Gastrocnemius medialis (tissue), 4 donors: ENCODE measurements around the gene ADCY4.

Source experiments
- POLR2A ChIP-seq, 2 donors: fragments of 450-650 bp; IDR thresholded peaks; one replicate each; pipeline ENCODE4 v1.6.1; 2017; ENCODE audit warnings: antibody characterized with exemption in 2 of 2, mild to moderate bottlenecking in 2 of 2, moderate library complexity in 2 of 2
- TF ChIP-seq, protein P1 (sequence below), 5 experiments: fragments of 450-650 bp in 3 of 5; fragments of 200-600 bp in 2 of 5; sonication (generic) in 2 of 5; IDR thresholded peaks in 4 of 5; conservative IDR thresholded peaks in 1 of 5; 1 replicate in 4 of 5; 2 replicates in 1 of 5; pipeline ENCODE4 v1.5.1; 2016 to 2019; ENCODE audit warnings: antibody characterized with exemption in 5 of 5, mild to moderate bottlenecking in 3 of 5, moderate library complexity in 3 of 5

DNA sequence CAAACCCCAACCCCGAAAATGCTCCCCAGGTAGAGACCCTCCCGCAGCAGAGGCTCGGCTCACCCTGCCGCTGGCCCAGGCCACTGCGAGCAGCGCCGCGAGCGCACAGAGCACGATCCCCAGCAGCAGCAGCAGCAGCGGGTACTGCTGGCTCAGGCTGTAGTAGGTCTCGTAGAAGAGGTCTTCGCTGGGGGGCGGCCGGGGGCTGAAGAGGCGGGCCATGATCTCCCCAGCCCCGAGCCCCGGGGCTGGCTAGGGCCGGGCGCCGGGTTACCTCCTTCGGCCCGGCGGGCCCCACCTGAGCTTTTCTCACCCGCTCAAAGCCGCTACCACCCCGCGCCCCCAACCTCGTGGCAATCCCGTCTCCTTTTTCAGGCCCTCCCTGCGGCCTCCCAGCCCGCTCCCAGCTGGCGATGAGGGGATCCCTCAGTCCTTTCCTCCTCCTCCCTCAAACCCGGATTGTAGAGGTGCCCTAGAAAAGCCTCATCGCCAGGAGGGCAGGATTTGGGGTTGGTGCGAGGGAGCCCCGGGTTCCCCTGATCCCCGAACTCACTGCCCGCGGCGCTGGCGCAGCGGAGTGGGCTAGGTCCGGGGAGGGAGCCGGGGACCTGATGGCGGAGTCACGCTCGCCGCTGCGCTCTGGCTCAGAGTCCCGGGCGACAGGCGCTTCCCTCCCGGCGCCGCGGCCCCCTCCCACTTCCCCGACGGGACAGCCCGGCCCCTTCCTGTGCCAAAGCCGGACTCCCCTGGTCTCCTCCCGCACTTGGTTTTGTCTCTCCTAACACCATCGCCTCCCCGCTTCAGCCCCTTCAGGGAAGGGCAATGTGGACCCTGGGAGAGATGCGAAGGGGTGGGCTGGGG, at the start of gene ADCY4:
- TF ChIP-seq, protein P1, sequence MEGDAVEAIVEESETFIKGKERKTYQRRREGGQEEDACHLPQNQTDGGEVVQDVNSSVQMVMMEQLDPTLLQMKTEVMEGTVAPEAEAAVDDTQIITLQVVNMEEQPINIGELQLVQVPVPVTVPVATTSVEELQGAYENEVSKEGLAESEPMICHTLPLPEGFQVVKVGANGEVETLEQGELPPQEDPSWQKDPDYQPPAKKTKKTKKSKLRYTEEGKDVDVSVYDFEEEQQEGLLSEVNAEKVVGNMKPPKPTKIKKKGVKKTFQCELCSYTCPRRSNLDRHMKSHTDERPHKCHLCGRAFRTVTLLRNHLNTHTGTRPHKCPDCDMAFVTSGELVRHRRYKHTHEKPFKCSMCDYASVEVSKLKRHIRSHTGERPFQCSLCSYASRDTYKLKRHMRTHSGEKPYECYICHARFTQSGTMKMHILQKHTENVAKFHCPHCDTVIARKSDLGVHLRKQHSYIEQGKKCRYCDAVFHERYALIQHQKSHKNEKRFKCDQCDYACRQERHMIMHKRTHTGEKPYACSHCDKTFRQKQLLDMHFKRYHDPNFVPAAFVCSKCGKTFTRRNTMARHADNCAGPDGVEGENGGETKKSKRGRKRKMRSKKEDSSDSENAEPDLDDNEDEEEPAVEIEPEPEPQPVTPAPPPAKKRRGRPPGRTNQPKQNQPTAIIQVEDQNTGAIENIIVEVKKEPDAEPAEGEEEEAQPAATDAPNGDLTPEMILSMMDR (IDR thresholded peaks at IDR 0.05 in 4 of 5, conservative IDR thresholded peaks at IDR 0.05 in 1 of 5) = no peak
- TF ChIP-seq POLR2A (IDR thresholded peaks at IDR 0.05) = peak; percentile 22 to 51
